GM12878 (cell line): ENCODE measurements around the gene ABCA4. TPM values are rescaled to one million over a fixed set of nuclear protein-coding genes. Genes with fewer than 3 reads are reported as not detected.

Experiments
- ATF3 ChIP-seq: IDR thresholded peaks from 2 replicates; pipeline ENCODE4 v1.6.1; 2011; ENCODE audit warnings: low read depth, mild to moderate bottlenecking, low read length, moderate library complexity, borderline replicate concordance; ENCODE audit errors: extremely low read depth
- CEBPB ChIP-seq, 2 experiments: fragments of 150-350 bp in 1 of 2; IDR thresholded peaks; 2 replicates each; pipeline ENCODE4 v1.6.1; 2012 to 2014; ENCODE audit warnings: low read depth in 2 of 2, low read length in 2 of 2, borderline replicate concordance in 1 of 2, inconsistent platforms in 1 of 2
- CUX1 ChIP-seq: IDR thresholded peaks from 2 replicates; pipeline ENCODE4 v1.6.1; 2012; ENCODE audit warnings: improper control_type of control experiment, low read depth, low read length; ENCODE audit not compliant: insufficient replicate concordance
- E2F8 ChIP-seq: fragments of 450-650 bp; IDR thresholded peaks from 2 replicates; pipeline ENCODE4 v1.6.1; 2018; ENCODE audit warnings: mild to moderate bottlenecking, low read depth, moderate library complexity; ENCODE audit not compliant: partially characterized antibody
- KAT2A ChIP-seq: conservative IDR thresholded peaks from 2 replicates; pipeline ENCODE4 v1.6.1; 2011; ENCODE audit warnings: low read depth, low read length; ENCODE audit not compliant: control insufficient read depth
- MEF2A ChIP-seq: IDR thresholded peaks from 2 replicates; pipeline ENCODE4 v1.6.1; 2011; ENCODE audit warnings: low read depth, mild to moderate bottlenecking, low read length, moderate library complexity; ENCODE audit not compliant: insufficient read depth
- MYC ChIP-seq: IDR thresholded peaks from 2 replicates; pipeline ENCODE4 v1.6.1; 2011; ENCODE audit warnings: mild to moderate bottlenecking, low read length, moderate library complexity, inconsistent platforms; ENCODE audit not compliant: insufficient read depth, insufficient replicate concordance, insufficient read length, severe bottlenecking
- PAX5 ChIP-seq: IDR thresholded peaks from 2 replicates; pipeline ENCODE4 v1.6.1; 2011; ENCODE audit warnings: low read depth, low read length, borderline replicate concordance
- POLR2AphosphoS5 ChIP-seq: IDR thresholded peaks from 2 replicates; pipeline ENCODE4 v1.6.1; 2011; ENCODE audit warnings: mild to moderate bottlenecking, low read length, inconsistent platforms
- RB1 ChIP-seq: fragments of 450-650 bp; formaldehyde crosslinking; IDR thresholded peaks from 2 replicates; pipeline ENCODE4 v1.6.1; 2017; ENCODE audit warnings: mild to moderate bottlenecking, borderline replicate concordance
- RUNX3 ChIP-seq: IDR thresholded peaks from 2 replicates; pipeline ENCODE4 v1.6.1; 2012; ENCODE audit warnings: low read length, inconsistent platforms
- SIN3A ChIP-seq: IDR thresholded peaks from 2 replicates; pipeline ENCODE4 v1.6.1; 2012; ENCODE audit warnings: low read depth, low read length, improper control_type of control experiment
- SP1 ChIP-seq: IDR thresholded peaks from one replicate; pipeline ENCODE4 v1.6.1; 2011; ENCODE audit warnings: low read depth, low read length
- WRNIP1 ChIP-seq: IDR thresholded peaks from 2 replicates; pipeline ENCODE4 v1.6.1; 2011; ENCODE audit warnings: low read depth, low read length, improper control_type of control experiment, borderline replicate concordance
- ZBED1 ChIP-seq: IDR thresholded peaks from 2 replicates; pipeline ENCODE4 v1.6.1; 2016; ENCODE audit warnings: borderline replicate concordance
- ZBTB11 ChIP-seq: fragments of 450-650 bp; formaldehyde crosslinking; IDR thresholded peaks from 2 replicates; pipeline ENCODE4 v1.5.0; 2022; ENCODE audit warnings: mild to moderate bottlenecking, missing genetic modification characterization
- ZNF274 ChIP-seq: IDR thresholded peaks from one replicate; pipeline ENCODE4 v1.8.0; 2011; ENCODE audit not compliant: insufficient read length, insufficient read depth
- polyA plus RNA-seq, 11 experiments: library from polyadenylated mRNA; depleted of rRNA in 4 of 11; unstranded in 6 of 11; stranded (reverse) in 5 of 11; fragments of >200 nt; fragmentation: Nextera tagmentation in 4 of 11; fragmentation: Illumina TruSeq in 1 of 11; extraction: Ambion mirVana in 4 of 11; extraction: Trizol in 1 of 11; gene quantifications; 1 replicate in 1 of 11; 2 replicates in 10 of 11; pipeline versions ENCODE4 v1.2.1 to v1.2.3, GENCODE V29; 2011 to 2016; ENCODE audit warnings: inconsistent platforms in 2 of 11, missing spikeins in 2 of 11, low read depth in 1 of 11
- total RNA-seq, 4 experiments: library from RNA; depleted of rRNA in 3 of 4; stranded (reverse); fragments of >200 nt in 3 of 4; fragmentation: Illumina TruSeq in 1 of 4; extraction: Trizol in 1 of 4; gene quantifications; 2 replicates each; pipeline versions ENCODE4 v1.2.1 to v1.2.3, GENCODE V29; 2013 to 2021

ABCA4 gene
- total and polyA plus RNA-seq, 10 of the 15 experiments (the other 5 are each of a cell fraction or from before 2014, with no cell fraction given), result 0.03 to 0.28 (median 0.11) TPM; not detected in 3

- no peak for TF ChIP-seq CEBPB (IDR thresholded peaks at IDR 0.05; ENCODE audit: borderline replicate concordance in 1 of 2, low read depth in 2 of 2, low read length in 2 of 2)
- TF ChIP-seq ZBED1, result peak; percentile 84; the same call in 1 of the 2 replicates
- TF ChIP-seq PAX5, result 0 out of 2 replicates have a peak, but pooled peaks have one; percentile 5
- no peak for TF ChIP-seq RB1
- TF ChIP-seq WRNIP1, result no peak
- no peak for TF ChIP-seq ZBTB11 (CRISPR knock-in tag)
- TF ChIP-seq SIN3A, result no peak
- no peak for TF ChIP-seq CUX1
- no peak for TF ChIP-seq POLR2AphosphoS5
- no peak for TF ChIP-seq MYC
- TF ChIP-seq MEF2A, result peak; percentile 46; the same call in 1 of the 2 replicates
- TF ChIP-seq E2F8, result no peak
- TF ChIP-seq SP1, result no peak
- no peak for TF ChIP-seq KAT2A
- TF ChIP-seq RUNX3, result peak; percentile 70
- TF ChIP-seq ATF3, result no peak
- TF ChIP-seq ZNF274, result no peak
Observed at GRCh38 chr1:94037392-94038229, 83.3 kb downstream of the ABCA4 start (continued).
